NCI-H2171 (cell line): ENCODE results near the gene NRXN3.

ENCODE experiments used
- DNase-seq: peaks from one replicate; lab custom pipeline; 2025; lab: John Stamatoyannopoulos, UW

Gene NRXN3

GRCh38 chr14:79581912-79582576, 1411.9 kb downstream of the NRXN3 start:
- no peak for DNase-seq

GRCh38 chr14:79583738-79584408, 1413.7 kb downstream of the NRXN3 start:
- DNase-seq = no peak

- DNase-seq = no peak
Measured at GRCh38 chr14:79584679-79585078, 1414.5 kb downstream of the NRXN3 start.

GRCh38 chr14:79585845-79586244, 1415.7 kb downstream of the NRXN3 start:
- peak; percentile 68 for DNase-seq

- no peak for DNase-seq
Measured at GRCh38 chr14:79586416-79586815, 1416.2 kb downstream of the NRXN3 start.

GRCh38 chr14:79586989-79587598, 1416.9 kb downstream of the NRXN3 start:
- peak; percentile 11 for DNase-seq

- no peak for DNase-seq
Measured at GRCh38 chr14:79587875-79588274, 1417.7 kb downstream of the NRXN3 start.

GRCh38 chr14:79588398-79588797, 1418.2 kb downstream of the NRXN3 start:
- no peak for DNase-seq

GRCh38 chr14:79596551-79596950, 1426.4 kb downstream of the NRXN3 start:
- no peak for DNase-seq

GRCh38 chr14:79597566-79597965, 1427.4 kb downstream of the NRXN3 start:
- DNase-seq = no peak

- no peak for DNase-seq
Measured at GRCh38 chr14:79598339-79598738, 1428.2 kb downstream of the NRXN3 start.

GRCh38 chr14:79599239-79599638, 1429.1 kb downstream of the NRXN3 start:
- no peak for DNase-seq

GRCh38 chr14:79600406-79600805, 1430.2 kb downstream of the NRXN3 start:
- no peak for DNase-seq

- no peak for DNase-seq
Measured at GRCh38 chr14:79601579-79601978, 1431.4 kb downstream of the NRXN3 start.

GRCh38 chr14:79602045-79602444, 1431.9 kb downstream of the NRXN3 start:
- no peak for DNase-seq

- no peak for DNase-seq
Measured at GRCh38 chr14:79602742-79603141, 1432.6 kb downstream of the NRXN3 start.

- DNase-seq = peak; percentile 80
Measured at GRCh38 chr14:79605849-79606248, 1435.7 kb downstream of the NRXN3 start.

GRCh38 chr14:79608446-79608845, 1438.3 kb downstream of the NRXN3 start:
- no peak for DNase-seq

- DNase-seq = no peak
Measured at GRCh38 chr14:79613625-79614024, 1443.5 kb downstream of the NRXN3 start.

- no peak for DNase-seq
Measured at GRCh38 chr14:79614448-79614847, 1444.3 kb downstream of the NRXN3 start.

GRCh38 chr14:79627058-79627457, 1456.9 kb downstream of the NRXN3 start:
- DNase-seq = no peak

GRCh38 chr14:79629411-79630287, 1459.5 kb downstream of the NRXN3 start:
- no peak for DNase-seq
